ENCODE data around the gene SELENON.

- no peak for TF ChIP-seq CTCF (IDR thresholded peaks at IDR 0.05 in 4 of 5, conservative IDR thresholded peaks at IDR 0.05 in 1 of 5)
- no peak for TF ChIP-seq POLR2A (IDR thresholded peaks at IDR 0.05)
Observed at GRCh38 chr1:25818569-25818968, 18.6 kb downstream of the SELENON start.

Measured in gastrocnemius medialis (tissue), 4 donors.